Mammary epithelial cell (primary cell): ENCODE measurements around the gene MMEL1.

ENCODE experiments used
- EZH2 ChIP-seq: IDR thresholded peaks from 2 replicates; pipeline ENCODE4 v1.6.1; 2012; ENCODE audit warnings: low read length, inconsistent platforms, borderline replicate concordance
- TF ChIP-seq, protein P1 (sequence below), 2 donors: IDR thresholded peaks in 1 of 2; conservative IDR thresholded peaks in 1 of 2; 2 replicates each; pipeline ENCODE4 v1.5.1; 2011 to 2012; ENCODE audit warnings: inconsistent platforms in 2 of 2, low read length in 2 of 2, mild to moderate bottlenecking in 2 of 2, control low read depth in 1 of 2, low read depth in 1 of 2; ENCODE audit not compliant: insufficient read depth in 1 of 2; ENCODE audit errors: extremely low read depth in 1 of 2

DNA sequence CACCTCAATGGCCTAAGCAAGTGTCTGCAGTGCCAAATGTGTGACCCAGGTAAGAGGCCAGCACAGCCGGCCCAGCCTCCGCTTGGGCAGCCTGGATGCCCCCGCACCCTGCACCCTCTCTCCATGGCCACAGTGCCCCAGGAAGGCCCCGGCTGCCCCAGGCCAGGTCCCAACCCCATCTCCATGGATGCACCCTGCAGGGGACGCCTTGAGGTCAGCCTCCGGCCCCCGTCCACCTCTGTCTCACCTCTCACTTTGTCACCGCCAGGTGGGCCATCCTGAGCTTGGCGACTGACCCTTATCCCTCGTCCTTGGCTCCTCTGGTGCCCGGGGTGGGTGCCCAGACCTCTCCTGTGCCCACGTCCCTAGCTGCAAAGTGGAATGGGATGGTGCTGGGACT, 74.4 kb downstream of the MMEL1 start:
- no peak for TF ChIP-seq EZH2
- TF ChIP-seq, protein P1, sequence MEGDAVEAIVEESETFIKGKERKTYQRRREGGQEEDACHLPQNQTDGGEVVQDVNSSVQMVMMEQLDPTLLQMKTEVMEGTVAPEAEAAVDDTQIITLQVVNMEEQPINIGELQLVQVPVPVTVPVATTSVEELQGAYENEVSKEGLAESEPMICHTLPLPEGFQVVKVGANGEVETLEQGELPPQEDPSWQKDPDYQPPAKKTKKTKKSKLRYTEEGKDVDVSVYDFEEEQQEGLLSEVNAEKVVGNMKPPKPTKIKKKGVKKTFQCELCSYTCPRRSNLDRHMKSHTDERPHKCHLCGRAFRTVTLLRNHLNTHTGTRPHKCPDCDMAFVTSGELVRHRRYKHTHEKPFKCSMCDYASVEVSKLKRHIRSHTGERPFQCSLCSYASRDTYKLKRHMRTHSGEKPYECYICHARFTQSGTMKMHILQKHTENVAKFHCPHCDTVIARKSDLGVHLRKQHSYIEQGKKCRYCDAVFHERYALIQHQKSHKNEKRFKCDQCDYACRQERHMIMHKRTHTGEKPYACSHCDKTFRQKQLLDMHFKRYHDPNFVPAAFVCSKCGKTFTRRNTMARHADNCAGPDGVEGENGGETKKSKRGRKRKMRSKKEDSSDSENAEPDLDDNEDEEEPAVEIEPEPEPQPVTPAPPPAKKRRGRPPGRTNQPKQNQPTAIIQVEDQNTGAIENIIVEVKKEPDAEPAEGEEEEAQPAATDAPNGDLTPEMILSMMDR (conservative IDR thresholded peaks at IDR 0.05 in 1 of 2, IDR thresholded peaks at IDR 0.05 in 1 of 2; ENCODE audit: extremely low read depth in 1 of 2, insufficient read depth in 1 of 2, low read depth in 1 of 2, low read length in 2 of 2): no peak
